Activated T-cell treated with anti-CD3 and anti-CD28 coated beads, Interleukin-2, amount 50 U/mL, for 72 hours (primary cell): ENCODE measurements around the gene DRICH1. TPM values are rescaled to one million over a fixed set of nuclear protein-coding genes. Genes with fewer than 3 reads are reported as not detected.
A peak's percentile ranks its signal among the peaks of the same experiment; 100 is the strongest.
"Not testable (repeated sequence)": the region's sequence is repeated elsewhere in the genome, so short reads cannot be mapped to it uniquely, and the experiment has no call there.

Source experiments
- ATAC-seq, 2 donors: fragments of 150-1000 bp; cut with Tn5 transposase; replicated peaks in 1 of 2; 2 replicates each; pipeline ENCODE4 v1.10.0; 2021; ENCODE audit warnings: moderate library complexity in 2 of 2, mild to moderate bottlenecking in 1 of 2
- DNase-seq, 2 donors: peaks; one replicate each; pipeline ENCODE4 v3.0.0; 2021 to 2022; ENCODE audit warnings: mixed read lengths in 1 of 2
- H3K27ac Mint-ChIP-seq: one replicate; pipeline ENCODE4 v1.8.0; 2022; ENCODE audit warnings: mild to moderate bottlenecking, moderate library complexity, mixed read lengths
- H3K27me3 Mint-ChIP-seq: one replicate; pipeline ENCODE4 v1.8.0; 2022; ENCODE audit warnings: low read depth, mixed read lengths
- H3K36me3 Mint-ChIP-seq, 2 donors: one replicate each; pipeline ENCODE4 v1.8.0; 2022; ENCODE audit warnings: mixed read lengths in 2 of 2, mild to moderate bottlenecking in 1 of 2; ENCODE audit not compliant: insufficient read depth in 2 of 2
- H3K4me1 Mint-ChIP-seq: one replicate; pipeline ENCODE4 v1.8.0; 2022; ENCODE audit warnings: low read depth, mixed read lengths
- H3K4me3 Mint-ChIP-seq, 2 donors: one replicate each; pipeline ENCODE4 v1.8.0; 2022; ENCODE audit warnings: mild to moderate bottlenecking in 2 of 2, mixed read lengths in 2 of 2, moderate library complexity in 2 of 2
- H3K9me3 Mint-ChIP-seq, 2 donors: one replicate each; pipeline ENCODE4 v1.8.0; 2022; ENCODE audit warnings: mixed read lengths in 2 of 2
- total RNA-seq, 2 donors: library from RNA; stranded (reverse); gene quantifications; one replicate each; pipeline ENCODE4 v1.2.3, GENCODE V29; 2022

Gene DRICH1
- total RNA-seq, 2 donors from 2014 or later: 0.90 TPM; not detected in 1

GRCh38 chr22:23578306-23578705 lies 53.8 kb downstream of the DRICH1 start:
- Mint-ChIP-seq H3K4me1 (peaks cover 4% of the 10 kb centered on the region), H3K9me3 (no peaks in the 10 kb centered on the region), H3K4me3 (no peak overlapping the region), H3K36me3 (no peaks in the 10 kb centered on the region), H3K27me3 (peaks cover 28% of the 10 kb centered on the region), H3K27ac (no peak overlapping the region)
- ATAC-seq (no peak), DNase-seq (no peak)

- Mint-ChIP-seq H3K9me3 (no peaks in the 10 kb centered on the region), H3K36me3 (no peaks in the 10 kb centered on the region)
- no peak for DNase-seq
Measured at GRCh38 chr22:23576681-23577080, 55.4 kb downstream of the DRICH1 start.

DNA sequence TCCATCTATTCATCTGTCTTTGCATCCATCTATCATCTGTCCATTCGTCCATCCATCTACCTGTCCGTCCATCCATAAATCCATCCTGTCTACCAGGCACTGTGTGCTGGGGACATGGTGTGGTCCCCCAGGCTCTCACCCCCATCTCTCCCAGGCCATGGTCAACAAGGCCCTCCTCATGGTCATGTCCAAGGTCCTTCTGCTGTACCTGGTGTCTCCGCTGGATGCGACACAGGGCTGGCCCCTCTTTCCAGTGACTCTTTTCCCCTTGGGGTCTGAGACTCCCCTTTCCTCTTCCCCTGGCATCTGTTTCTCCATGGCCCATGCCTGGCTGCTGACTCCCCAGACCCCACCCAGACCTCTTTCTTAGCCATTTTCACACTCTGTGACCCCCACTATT lies 56.5 kb downstream of the DRICH1 start:
- H3K9me3 Mint-ChIP-seq: no peaks in the 10 kb centered on the region
- peaks cover 4% of the 10 kb centered on the region for H3K4me1 Mint-ChIP-seq
- H3K36me3 Mint-ChIP-seq: no peaks in the 10 kb centered on the region
- ATAC-seq (no peak), DNase-seq (no peak)
- no peak overlapping the region for H3K27ac Mint-ChIP-seq
- no peak overlapping the region for H3K4me3 Mint-ChIP-seq
- peaks cover 28% of the 10 kb centered on the region for H3K27me3 Mint-ChIP-seq

More at GRCh38 chr22:23576681-23577080, 55.4 kb downstream of the DRICH1 start:
- H3K4me3 Mint-ChIP-seq: no peak overlapping the region
- ATAC-seq: no peak
- no peak overlapping the region for H3K27ac Mint-ChIP-seq
- H3K4me1 Mint-ChIP-seq: peaks cover 4% of the 10 kb centered on the region
- H3K27me3 Mint-ChIP-seq: peaks cover 28% of the 10 kb centered on the region

GRCh38 chr22:23574877-23575276 lies 57.2 kb downstream of the DRICH1 start:
- Mint-ChIP-seq H3K27me3 (peaks cover 28% of the 10 kb centered on the region), H3K36me3 (no peaks in the 10 kb centered on the region), H3K27ac (no peak overlapping the region), H3K9me3 (no peaks in the 10 kb centered on the region), H3K4me3 (no peak overlapping the region), H3K4me1 (peaks cover 4% of the 10 kb centered on the region)
- DNase-seq (no peak), ATAC-seq (no peak)

DNA sequence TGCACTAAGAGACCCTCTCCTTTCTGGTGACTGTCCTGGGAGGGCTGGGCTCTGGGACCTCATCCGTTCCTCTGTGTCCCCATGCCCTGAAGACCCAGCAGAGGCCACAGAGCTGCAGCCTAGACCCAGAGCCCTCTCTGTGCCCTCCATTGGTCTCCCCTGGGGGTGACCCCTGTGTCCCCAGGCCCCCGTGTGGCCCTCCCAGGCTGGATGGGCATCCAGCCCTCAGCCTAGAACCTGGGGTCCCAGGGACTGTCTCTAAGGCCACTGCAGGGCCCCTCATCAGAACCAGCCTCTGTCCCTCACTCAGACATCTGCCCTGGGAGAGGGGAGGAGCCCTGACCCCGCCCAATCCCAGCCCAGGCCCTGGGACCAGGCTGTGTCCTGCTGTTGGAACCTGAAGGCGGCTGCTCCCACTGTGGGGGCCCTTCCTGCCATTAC lies 57.7 kb downstream of the DRICH1 start:
- Mint-ChIP-seq H3K36me3 (no peaks in the 10 kb centered on the region), H3K4me1 (peaks cover 4% of the 10 kb centered on the region), H3K27ac (no peak overlapping the region), H3K4me3 (no peak overlapping the region), H3K27me3 (peaks cover 28% of the 10 kb centered on the region), H3K9me3 (no peaks in the 10 kb centered on the region)
- DNase-seq (no peak), ATAC-seq (no peak)

GRCh38 chr22:23573701-23574235 lies 58.4 kb downstream of the DRICH1 start:
- H3K27me3 Mint-ChIP-seq: peaks cover 28% of the 10 kb centered on the region

DNA sequence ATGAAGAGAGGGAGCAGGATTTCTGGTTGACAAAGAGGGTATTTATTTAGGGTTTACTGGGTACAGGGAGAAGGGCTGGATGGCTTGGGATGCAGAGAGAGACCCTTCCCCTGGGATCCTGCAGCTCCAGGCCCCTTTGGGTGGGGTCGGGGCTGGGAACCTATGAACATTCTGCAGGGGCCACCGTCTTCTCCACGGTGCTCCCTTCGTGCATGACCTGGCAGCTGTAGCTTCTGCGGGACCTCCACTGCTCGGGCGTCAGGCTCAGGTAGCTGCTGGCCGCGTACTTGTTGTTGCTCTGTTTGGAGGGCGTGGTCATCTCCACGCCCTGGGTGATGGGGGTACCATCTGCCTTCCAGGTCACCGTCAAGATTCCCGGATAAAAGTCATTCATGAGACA lies 59.0 kb downstream of the DRICH1 start:
- H3K4me1 Mint-ChIP-seq, H3K36me3 Mint-ChIP-seq, H3K27ac Mint-ChIP-seq, H3K4me3 Mint-ChIP-seq, DNase-seq, ATAC-seq, H3K9me3 Mint-ChIP-seq: not testable (repeated sequence)
- H3K27me3 Mint-ChIP-seq: peaks cover 25% of the 10 kb centered on the region

More at GRCh38 chr22:23573701-23574235, 58.4 kb downstream of the DRICH1 start:
- H3K27ac Mint-ChIP-seq, DNase-seq, H3K4me3 Mint-ChIP-seq, ATAC-seq, H3K9me3 Mint-ChIP-seq, H3K36me3 Mint-ChIP-seq, H3K4me1 Mint-ChIP-seq: not testable (repeated sequence)

DNA sequence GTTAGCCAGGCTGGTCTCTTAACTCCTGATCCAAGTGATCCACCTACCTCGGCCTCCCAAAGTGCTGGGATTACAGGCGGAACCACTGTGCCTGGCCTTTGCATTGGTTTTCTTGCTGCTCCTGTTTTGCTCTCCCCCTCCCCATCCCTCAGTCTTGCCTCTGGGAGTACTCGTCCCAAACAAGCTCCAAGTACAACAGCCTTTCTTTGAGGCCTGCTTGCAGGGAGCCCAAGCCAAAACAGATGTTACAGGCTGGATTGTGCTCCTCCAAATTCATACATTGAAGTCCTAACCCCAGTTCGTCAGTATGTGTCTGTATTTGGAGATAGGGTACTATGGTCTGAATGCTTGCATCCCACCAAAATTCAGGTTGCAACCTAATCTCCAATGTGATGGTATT lies 60.6 kb downstream of the DRICH1 start:
- Mint-ChIP-seq H3K27me3 (peaks cover 27% of the 10 kb centered on the region), H3K4me3 (no peak overlapping the region), H3K27ac (no peak overlapping the region), H3K9me3 (no peaks in the 10 kb centered on the region), H3K4me1 (peaks cover 1% of the 10 kb centered on the region), H3K36me3 (no peaks in the 10 kb centered on the region)
- ATAC-seq (no peak), DNase-seq (no peak)

DNA sequence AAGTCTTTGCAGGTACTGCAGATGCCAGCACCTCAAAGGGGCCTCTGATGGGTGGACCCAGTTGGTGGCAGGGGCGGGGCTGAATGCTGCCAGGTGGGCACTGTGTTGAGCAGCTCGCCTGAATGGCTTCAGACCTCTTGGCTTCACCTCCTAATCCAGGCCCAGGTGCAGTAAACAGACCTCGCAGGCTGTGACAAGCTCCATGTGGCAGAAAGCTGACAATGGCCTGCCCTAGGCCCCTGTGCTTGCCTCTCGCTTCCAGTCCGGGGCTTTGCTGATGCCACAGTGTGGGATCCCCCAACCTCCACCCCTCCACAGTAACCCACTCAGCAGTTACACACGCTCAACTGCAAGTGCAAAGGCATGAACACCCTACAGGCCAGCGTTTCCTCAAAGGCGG lies 61.4 kb downstream of the DRICH1 start:
- H3K36me3 Mint-ChIP-seq: no peaks in the 10 kb centered on the region
- no peaks in the 10 kb centered on the region for H3K9me3 Mint-ChIP-seq
- H3K27ac Mint-ChIP-seq: no peak overlapping the region
- H3K27me3 Mint-ChIP-seq: peaks cover 22% of the 10 kb centered on the region
- DNase-seq (no peak), ATAC-seq (no peak)
- H3K4me3 Mint-ChIP-seq: no peak overlapping the region
- H3K4me1 Mint-ChIP-seq: peaks cover 3% of the 10 kb centered on the region

- no peak overlapping the region for H3K4me3 Mint-ChIP-seq
- no peaks in the 10 kb centered on the region for H3K9me3 Mint-ChIP-seq
- ATAC-seq (no peak), DNase-seq (no peak)
- H3K27ac Mint-ChIP-seq: no peak overlapping the region
- H3K36me3 Mint-ChIP-seq: no peaks in the 10 kb centered on the region
- H3K4me1 Mint-ChIP-seq: peaks cover 7% of the 10 kb centered on the region
- peaks cover 22% of the 10 kb centered on the region for H3K27me3 Mint-ChIP-seq
Measured at GRCh38 chr22:23569716-23570115, 62.4 kb downstream of the DRICH1 start.

DNA sequence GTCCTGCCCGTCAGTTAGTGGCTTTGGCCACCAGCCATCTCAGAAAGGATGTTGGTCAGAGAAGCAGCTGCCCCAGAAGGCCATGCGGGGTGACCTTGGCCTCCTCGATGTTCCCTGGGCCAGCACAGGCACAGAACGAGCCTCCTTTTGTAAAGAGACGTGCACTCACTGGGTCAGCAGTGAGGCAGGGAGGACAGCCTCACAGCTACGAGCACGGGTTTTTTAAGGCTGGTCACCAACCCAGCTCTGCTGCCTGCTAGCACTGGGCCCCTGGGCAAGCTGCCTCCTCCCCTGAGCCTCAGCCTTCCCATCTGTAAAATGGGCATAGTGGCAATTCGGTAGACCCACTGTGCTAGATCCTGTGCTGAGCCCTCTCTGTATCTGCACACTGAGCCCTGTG lies 62.8 kb downstream of the DRICH1 start:
- no peak overlapping the region for H3K4me3 Mint-ChIP-seq
- no peak for DNase-seq
- H3K4me1 Mint-ChIP-seq: peaks cover 7% of the 10 kb centered on the region
- H3K9me3 Mint-ChIP-seq: no peaks in the 10 kb centered on the region
- peaks cover 27% of the 10 kb centered on the region for H3K27me3 Mint-ChIP-seq
- ATAC-seq: no peak
- H3K27ac Mint-ChIP-seq: no peak overlapping the region
- no peaks in the 10 kb centered on the region for H3K36me3 Mint-ChIP-seq

DNA sequence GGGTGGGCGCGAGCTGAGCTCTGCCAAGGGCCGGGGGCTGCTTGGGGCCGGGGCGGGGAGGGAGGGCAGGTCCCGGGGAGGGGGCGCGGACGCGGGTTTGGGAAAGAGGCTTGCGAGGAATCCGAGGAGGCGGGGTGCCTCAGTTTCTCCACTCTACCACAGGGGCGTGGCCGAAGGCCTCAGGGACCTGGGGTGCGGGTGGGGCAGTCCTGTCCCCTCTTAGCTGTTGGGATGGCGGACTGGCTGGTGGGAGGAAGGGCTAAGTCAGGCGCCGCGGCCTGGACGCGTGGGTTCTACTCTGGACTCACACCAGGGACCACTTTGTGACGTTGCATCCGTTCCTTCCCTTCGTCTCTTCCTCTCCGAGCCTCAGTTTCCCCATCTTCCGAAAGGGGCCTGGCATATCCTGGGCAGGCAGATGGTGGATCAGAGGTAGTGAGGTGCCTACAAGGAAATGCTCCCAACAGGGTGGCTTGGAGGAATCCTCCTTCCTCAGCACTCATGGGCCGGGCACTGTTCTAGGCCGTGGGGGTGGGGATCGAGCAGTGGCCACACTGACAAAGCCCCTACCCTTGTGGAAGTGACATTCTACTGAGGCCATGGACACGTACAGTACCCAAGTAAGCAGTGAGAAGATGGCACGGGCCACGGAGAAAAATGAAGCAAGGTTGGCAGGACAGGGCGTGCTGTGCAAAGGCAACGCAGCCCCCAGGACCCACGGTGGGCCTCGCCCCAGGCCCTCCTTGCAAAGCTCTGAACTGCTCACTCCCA lies 65.2 kb downstream of the DRICH1 start:
- no peak for DNase-seq
- Mint-ChIP-seq H3K27ac (no peak overlapping the region), H3K4me1 (peaks cover 7% of the 10 kb centered on the region), H3K9me3 (no peaks in the 10 kb centered on the region), H3K36me3 (no peaks in the 10 kb centered on the region), H3K27me3 (peaks cover 28% of the 10 kb centered on the region), H3K4me3 (peak overlapping the region; percentile 58 to 68)
- ATAC-seq: no peak

- H3K27me3 Mint-ChIP-seq: peaks cover 28% of the 10 kb centered on the region
- H3K27ac Mint-ChIP-seq: no peak overlapping the region
- H3K4me3 Mint-ChIP-seq: peak overlapping the region; percentile 81 to 83
- no peaks in the 10 kb centered on the region for H3K9me3 Mint-ChIP-seq
- H3K4me1 Mint-ChIP-seq: peaks cover 7% of the 10 kb centered on the region
- DNase-seq (peak; percentile 1 to 11), ATAC-seq (peak in 1 of 2 donors; percentile 39)
- no peaks in the 10 kb centered on the region for H3K36me3 Mint-ChIP-seq
Measured at GRCh38 chr22:23565915-23566704, 66.0 kb downstream of the DRICH1 start.
